NB4 (cell line): ENCODE data around the gene IFT57.

Source experiments
- POLR2A ChIP-seq: IDR thresholded peaks from 2 replicates; pipeline ENCODE4 v1.6.1; 2011; ENCODE audit warnings: mild to moderate bottlenecking; ENCODE audit not compliant: insufficient read length; ENCODE audit errors: extremely low read depth
- TF ChIP-seq, protein P1 (sequence below): IDR thresholded peaks from one replicate; pipeline ENCODE4 v1.5.1; 2012; ENCODE audit warnings: low read depth, low read length

DNA sequence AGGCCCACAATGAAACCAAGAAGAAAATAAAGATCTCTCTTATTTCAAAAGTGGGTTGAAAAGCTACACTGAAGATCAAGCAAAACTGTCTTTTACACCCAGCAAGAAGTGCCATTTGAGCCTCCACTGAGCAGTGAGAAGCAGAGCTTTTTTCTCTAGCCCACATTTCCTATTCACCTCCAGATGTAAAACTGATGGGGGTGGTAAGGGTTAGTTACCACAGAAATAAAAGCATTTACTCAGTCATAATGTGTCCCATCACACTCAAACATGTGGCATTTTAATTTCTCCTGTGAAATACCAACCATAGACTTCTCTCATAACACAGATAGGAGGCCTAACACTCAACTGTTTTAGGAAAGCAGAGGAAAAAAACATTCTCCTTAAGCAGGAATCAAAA, 21.0 kb downstream of the IFT57 start:
- TF ChIP-seq, protein P1, sequence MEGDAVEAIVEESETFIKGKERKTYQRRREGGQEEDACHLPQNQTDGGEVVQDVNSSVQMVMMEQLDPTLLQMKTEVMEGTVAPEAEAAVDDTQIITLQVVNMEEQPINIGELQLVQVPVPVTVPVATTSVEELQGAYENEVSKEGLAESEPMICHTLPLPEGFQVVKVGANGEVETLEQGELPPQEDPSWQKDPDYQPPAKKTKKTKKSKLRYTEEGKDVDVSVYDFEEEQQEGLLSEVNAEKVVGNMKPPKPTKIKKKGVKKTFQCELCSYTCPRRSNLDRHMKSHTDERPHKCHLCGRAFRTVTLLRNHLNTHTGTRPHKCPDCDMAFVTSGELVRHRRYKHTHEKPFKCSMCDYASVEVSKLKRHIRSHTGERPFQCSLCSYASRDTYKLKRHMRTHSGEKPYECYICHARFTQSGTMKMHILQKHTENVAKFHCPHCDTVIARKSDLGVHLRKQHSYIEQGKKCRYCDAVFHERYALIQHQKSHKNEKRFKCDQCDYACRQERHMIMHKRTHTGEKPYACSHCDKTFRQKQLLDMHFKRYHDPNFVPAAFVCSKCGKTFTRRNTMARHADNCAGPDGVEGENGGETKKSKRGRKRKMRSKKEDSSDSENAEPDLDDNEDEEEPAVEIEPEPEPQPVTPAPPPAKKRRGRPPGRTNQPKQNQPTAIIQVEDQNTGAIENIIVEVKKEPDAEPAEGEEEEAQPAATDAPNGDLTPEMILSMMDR: no peak
- TF ChIP-seq POLR2A: no peak
